D341Med (cell line): ENCODE data around the gene PCBP3.
"Not testable (repeated sequence)": the region's sequence is repeated elsewhere in the genome, so short reads cannot be mapped to it uniquely, and the experiment has no call there.

Source experiments
- DNase-seq: peaks from one replicate; pipeline ENCODE4 v3.0.0; 2012; ENCODE audit warnings: low spot score

Gene PCBP3

GRCh38 chr21:45635271-45636151, 8.0 kb upstream of the PCBP3 start:
- no peak for DNase-seq

- DNase-seq: no peak
These were observed 7.1 kb upstream of the PCBP3 start for GRCh38 chr21:45636459-45636858.

- peak; percentile 29 for DNase-seq
These were observed 6.4 kb upstream of the PCBP3 start for GRCh38 chr21:45636951-45637646.

GRCh38 chr21:45637883-45638282, 5.6 kb upstream of the PCBP3 start:
- DNase-seq: no peak

GRCh38 chr21:45638707-45639106, 4.8 kb upstream of the PCBP3 start:
- peak; percentile 29 for DNase-seq

- peak; percentile 25 for DNase-seq
These were observed 4.1 kb upstream of the PCBP3 start for GRCh38 chr21:45639206-45640000.

GRCh38 chr21:45640001-45640887, 3.3 kb upstream of the PCBP3 start:
- DNase-seq: peak; percentile 39

- peak; percentile 34 for DNase-seq
These were observed 2.5 kb upstream of the PCBP3 start for GRCh38 chr21:45640888-45641479.

- DNase-seq: no peak
These were observed 2.0 kb upstream of the PCBP3 start for GRCh38 chr21:45641480-45642035.

GRCh38 chr21:45642122-45642813, 1.3 kb upstream of the PCBP3 start:
- peak; percentile 76 for DNase-seq

- DNase-seq: no peak
These were observed 749 bp downstream of the PCBP3 start for GRCh38 chr21:45644041-45644906.

GRCh38 chr21:45651921-45652320, 8.4 kb downstream of the PCBP3 start:
- no peak for DNase-seq

GRCh38 chr21:45655124-45655523, 11.6 kb downstream of the PCBP3 start:
- DNase-seq: no peak

- DNase-seq: not testable (repeated sequence)
These were observed 12.6 kb downstream of the PCBP3 start for GRCh38 chr21:45656114-45656513.

GRCh38 chr21:45661913-45662622, 18.5 kb downstream of the PCBP3 start:
- DNase-seq: not testable (repeated sequence)

GRCh38 chr21:45662623-45663245, 19.2 kb downstream of the PCBP3 start:
- DNase-seq: not testable (repeated sequence)

GRCh38 chr21:45669382-45669781, 25.9 kb downstream of the PCBP3 start:
- DNase-seq: no peak

- no peak for DNase-seq
These were observed 27.2 kb downstream of the PCBP3 start for GRCh38 chr21:45670731-45671130.
